SK-N-SH treated with all-trans-retinoic acid at 6 μM for 48 hours (cell line): ENCODE measurements around the gene DNAL4.

Source experiments
- ARNTL ChIP-seq: fragments of 450-650 bp; formaldehyde crosslinking; IDR thresholded peaks from 2 replicates; pipeline ENCODE4 v1.5.0; 2020; ENCODE audit warnings: low read depth, mild to moderate bottlenecking, moderate library complexity, borderline replicate concordance
- CREB5 ChIP-seq: fragments of 250-450 bp; sonication (Bioruptor Pico); IDR thresholded peaks from 2 replicates; pipeline ENCODE4 v1.5.1; 2020; ENCODE audit warnings: low read depth, mild to moderate bottlenecking, moderate library complexity
- GLIS3 ChIP-seq: fragments of 250-450 bp; sonication (Bioruptor Pico); IDR thresholded peaks from 2 replicates; pipeline ENCODE4 v1.5.0; 2020; ENCODE audit warnings: mild to moderate bottlenecking, moderate library complexity
- PATZ1 ChIP-seq: fragments of 250-450 bp; sonication (Bioruptor Pico); IDR thresholded peaks from 2 replicates; pipeline ENCODE4 v1.8.0; 2020; ENCODE audit warnings: mild to moderate bottlenecking, moderate library complexity, borderline replicate concordance
- ZFP30 ChIP-seq: fragments of 450-650 bp; formaldehyde crosslinking; IDR thresholded peaks from 2 replicates; pipeline ENCODE4 v1.5.0; 2022; ENCODE audit warnings: mild to moderate bottlenecking, moderate library complexity
- ZNF8 ChIP-seq: fragments of 450-650 bp; formaldehyde crosslinking; IDR thresholded peaks from 2 replicates; pipeline ENCODE4 v1.5.0; 2020; ENCODE audit warnings: mild to moderate bottlenecking, moderate library complexity

GRCh38 chr22:38733329-38733723, 60.6 kb downstream of the DNAL4 start:
- TF ChIP-seq ARNTL (CRISPR knock-in tag) (no peak), GLIS3 (CRISPR knock-in tag) (no peak), CREB5 (no peak), ZNF8 (no peak), PATZ1 (CRISPR knock-in tag) (no peak), ZFP30 (CRISPR knock-in tag) (no peak)
